ENCODE data around the gene PRSS58. TPM values are rescaled to one million over a fixed set of nuclear protein-coding genes. Genes with fewer than 3 reads are reported as not detected.
A peak's percentile ranks its signal among the peaks of the same experiment; 100 is the strongest.

Gene PRSS58
- total and polyA plus RNA-seq, 10 donors: not detected

- Histone ChIP-seq H3K27me3 (replicated peaks in 1 of 7) (peaks cover 0 to 34% (median 0%) of the 10 kb centered on the region in 7 donors), H3K36me3 (no peaks in the 10 kb centered on the region), H3K27ac (no peak overlapping the region), H3K9me3 (no peaks in the 10 kb centered on the region), H3K4me1 (no peaks in the 10 kb centered on the region), H3K4me3 (no peak overlapping the region)
- intact Hi-C loops (cut with DNase I; ENCODE audit: low total_unique reads): no loop called here
- WGBS, 5 donors: 6 to 23% (median 21%) methylated on average over 3 of the region's 3 CpGs
- no peak for DNase-seq
- TF ChIP-seq POLR2A (IDR thresholded peaks at IDR 0.05) (no peak), CTCF (IDR thresholded peaks at IDR 0.05 in 8 of 11, conservative IDR thresholded peaks at IDR 0.05 in 3 of 11) (no peak), POLR2AphosphoS5 (IDR thresholded peaks at IDR 0.05) (no peak)
Observed at GRCh38 chr7:142301299-142301698, 43.4 kb upstream of the PRSS58 start.

GRCh38 chr7:142300689-142301088, 42.8 kb upstream of the PRSS58 start:
- Histone ChIP-seq H3K36me3 (no peaks in the 10 kb centered on the region), H3K4me1 (no peaks in the 10 kb centered on the region), H3K27me3 (replicated peaks in 1 of 7) (peaks cover 0 to 34% (median 0%) of the 10 kb centered on the region in 7 donors), H3K9me3 (no peaks in the 10 kb centered on the region), H3K4me3 (no peak overlapping the region), H3K27ac (no peak overlapping the region)
- DNase-seq: no peak
- no peak for TF ChIP-seq POLR2AphosphoS5 (IDR thresholded peaks at IDR 0.05)
- TF ChIP-seq CTCF (IDR thresholded peaks at IDR 0.05 in 8 of 11, conservative IDR thresholded peaks at IDR 0.05 in 3 of 11): peak in 1 of 11 experiments; percentile 27
- no peak for TF ChIP-seq POLR2A (IDR thresholded peaks at IDR 0.05)
- WGBS, 5 donors: 33 to 52% (median 39%) methylated on average over 3 of the region's 3 CpGs
- intact Hi-C loops (cut with DNase I; ENCODE audit: low total_unique reads): no loop called here

GRCh38 chr7:142299237-142299781, 41.5 kb upstream of the PRSS58 start:
- TF ChIP-seq CTCF (IDR thresholded peaks at IDR 0.05 in 8 of 11, conservative IDR thresholded peaks at IDR 0.05 in 3 of 11) (no peak), POLR2AphosphoS5 (IDR thresholded peaks at IDR 0.05) (no peak), POLR2A (IDR thresholded peaks at IDR 0.05) (no peak)
- 52 to 74% (median 64%) methylated on average over 10 of the region's 10 CpGs for WGBS, 5 donors
- H3K9me3 ChIP-seq: no peaks in the 10 kb centered on the region
- H3K27me3 ChIP-seq (replicated peaks in 1 of 7): peaks cover 0 to 34% (median 0%) of the 10 kb centered on the region in 7 donors
- no peak for DNase-seq
- H3K36me3 ChIP-seq: no peaks in the 10 kb centered on the region
- H3K27ac ChIP-seq: no peak overlapping the region
- no peaks in the 10 kb centered on the region for H3K4me1 ChIP-seq
- no peak overlapping the region for H3K4me3 ChIP-seq
- intact Hi-C loops (cut with DNase I; ENCODE audit: low total_unique reads): no loop called here

- 35 to 43% (median 38%) methylated on average over 5 of the region's 5 CpGs for WGBS, 5 donors
- DNase-seq: no peak
- TF ChIP-seq POLR2AphosphoS5 (IDR thresholded peaks at IDR 0.05) (no peak), POLR2A (IDR thresholded peaks at IDR 0.05) (no peak), CTCF (IDR thresholded peaks at IDR 0.05 in 8 of 11, conservative IDR thresholded peaks at IDR 0.05 in 3 of 11) (no peak)
- Histone ChIP-seq H3K27me3 (replicated peaks in 1 of 7) (peaks cover 0 to 29% (median 0%) of the 10 kb centered on the region in 7 donors), H3K27ac (no peak overlapping the region), H3K36me3 (no peaks in the 10 kb centered on the region), H3K9me3 (no peaks in the 10 kb centered on the region), H3K4me1 (no peaks in the 10 kb centered on the region), H3K4me3 (no peak overlapping the region)
- intact Hi-C loops (cut with DNase I; ENCODE audit: low total_unique reads): no loop called here
Observed at GRCh38 chr7:142298627-142299026, 40.8 kb upstream of the PRSS58 start.
